ENCODE results near the gene HDAC3. TPM values are rescaled to one million over a fixed set of nuclear protein-coding genes. Genes with fewer than 3 reads are reported as not detected.

Gene HDAC3
- total RNA-seq, 2 donors from 2014 or later = 36.6 to 44.0 TPM

GRCh38 chr5:141672841-141673813 is 36.5 kb upstream of the HDAC3 start:
- TF ChIP-seq CTCF (IDR thresholded peaks at IDR 0.05) = no peak
- H3K9ac ChIP-seq (ENCODE audit: low read depth in 2 of 2, low read length in 2 of 2) = no peak overlapping the region
- no peaks in the 10 kb centered on the region for H3K27me3 ChIP-seq
- DNase-seq = no peak
- H3K27ac ChIP-seq = no peak overlapping the region
- H3K36me3 ChIP-seq = no peaks in the 10 kb centered on the region
- intact Hi-C loops (cut with DNase I) = no loop called here
- no peak overlapping the region for H3K4me3 ChIP-seq
- no peaks in the 10 kb centered on the region for H3K9me3 ChIP-seq
- no peaks in the 10 kb centered on the region for H3K4me1 ChIP-seq

- Histone ChIP-seq H3K27ac (no peak overlapping the region), H3K9ac (ENCODE audit: low read depth in 2 of 2, low read length in 2 of 2) (no peak overlapping the region), H3K36me3 (no peaks in the 10 kb centered on the region), H3K27me3 (no peaks in the 10 kb centered on the region), H3K9me3 (no peaks in the 10 kb centered on the region), H3K4me3 (no peak overlapping the region), H3K4me1 (no peaks in the 10 kb centered on the region)
- DNase-seq = no peak
- no peak for TF ChIP-seq CTCF (IDR thresholded peaks at IDR 0.05)
- intact Hi-C loops (cut with DNase I) = no loop called here
These were observed 35.6 kb upstream of the HDAC3 start for GRCh38 chr5:141672071-141672840.

GRCh38 chr5:141669520-141669919 is 32.9 kb upstream of the HDAC3 start:
- TF ChIP-seq CTCF (IDR thresholded peaks at IDR 0.05) = no peak
- no peak overlapping the region for H3K4me3 ChIP-seq
- no peak overlapping the region for H3K27ac ChIP-seq
- intact Hi-C loops (cut with DNase I) = loop anchor here (10.0 kb wide), 1 partner anchor 475 kb away; no protein-coding TSS in a partner anchor
- no peaks in the 10 kb centered on the region for H3K36me3 ChIP-seq
- DNase-seq = no peak
- no peaks in the 10 kb centered on the region for H3K27me3 ChIP-seq
- no peak overlapping the region for H3K9ac ChIP-seq (ENCODE audit: low read depth in 2 of 2, low read length in 2 of 2)
- H3K4me1 ChIP-seq = no peaks in the 10 kb centered on the region
- H3K9me3 ChIP-seq = no peaks in the 10 kb centered on the region

GRCh38 chr5:141668601-141669265 is 32.1 kb upstream of the HDAC3 start:
- TF ChIP-seq CTCF (IDR thresholded peaks at IDR 0.05) = no peak
- no peak overlapping the region for H3K9ac ChIP-seq (ENCODE audit: low read depth in 2 of 2, low read length in 2 of 2)
- DNase-seq = no peak
- H3K4me1 ChIP-seq = no peaks in the 10 kb centered on the region
- no peaks in the 10 kb centered on the region for H3K36me3 ChIP-seq
- intact Hi-C loops (cut with DNase I) = loop anchor here (10.0 kb wide), 1 partner anchor 476 kb away; no protein-coding TSS in a partner anchor
- no peaks in the 10 kb centered on the region for H3K27me3 ChIP-seq
- H3K27ac ChIP-seq = no peak overlapping the region
- no peaks in the 10 kb centered on the region for H3K9me3 ChIP-seq
- H3K4me3 ChIP-seq = no peak overlapping the region

All from colonic mucosa (tissue), 4 donors.